GM19025 (cell line): Measurements from ENCODE around the gene GMDS.

ENCODE experiments used
- ATAC-seq: cut with Tn5 transposase; IDR thresholded peaks from one replicate; pipeline ENCODE4 v1.9.1; 2021; ENCODE audit warnings: mild to moderate bottlenecking, low read depth, moderate library complexity; ENCODE audit not compliant: unreplicated experiment

GMDS gene

DNA sequence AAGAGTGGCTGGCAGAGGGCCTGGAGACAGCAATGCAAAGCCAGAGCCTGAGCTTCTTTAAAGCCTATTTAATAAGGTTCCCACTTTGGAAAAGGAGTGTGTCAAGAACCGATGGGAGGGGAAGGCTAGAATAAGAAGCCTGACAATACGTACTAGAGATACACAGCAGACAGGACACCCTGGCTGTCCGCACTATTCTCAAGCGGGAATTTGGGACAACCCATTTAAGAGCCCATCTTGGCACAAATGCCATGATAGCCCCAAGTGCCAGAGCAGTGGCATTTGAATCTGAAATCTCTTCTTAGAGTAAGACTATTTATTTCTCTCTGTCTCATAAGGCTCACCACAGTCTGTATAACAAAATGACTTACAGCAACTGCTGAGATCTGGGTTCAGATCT lies 3.1 kb downstream of the GMDS start:
- no peak for ATAC-seq

GRCh38 chr6:2240961-2241360 lies 4.4 kb downstream of the GMDS start:
- no peak for ATAC-seq

- ATAC-seq = no peak
Observed at GRCh38 chr6:2237001-2237400, 8.4 kb downstream of the GMDS start.

DNA sequence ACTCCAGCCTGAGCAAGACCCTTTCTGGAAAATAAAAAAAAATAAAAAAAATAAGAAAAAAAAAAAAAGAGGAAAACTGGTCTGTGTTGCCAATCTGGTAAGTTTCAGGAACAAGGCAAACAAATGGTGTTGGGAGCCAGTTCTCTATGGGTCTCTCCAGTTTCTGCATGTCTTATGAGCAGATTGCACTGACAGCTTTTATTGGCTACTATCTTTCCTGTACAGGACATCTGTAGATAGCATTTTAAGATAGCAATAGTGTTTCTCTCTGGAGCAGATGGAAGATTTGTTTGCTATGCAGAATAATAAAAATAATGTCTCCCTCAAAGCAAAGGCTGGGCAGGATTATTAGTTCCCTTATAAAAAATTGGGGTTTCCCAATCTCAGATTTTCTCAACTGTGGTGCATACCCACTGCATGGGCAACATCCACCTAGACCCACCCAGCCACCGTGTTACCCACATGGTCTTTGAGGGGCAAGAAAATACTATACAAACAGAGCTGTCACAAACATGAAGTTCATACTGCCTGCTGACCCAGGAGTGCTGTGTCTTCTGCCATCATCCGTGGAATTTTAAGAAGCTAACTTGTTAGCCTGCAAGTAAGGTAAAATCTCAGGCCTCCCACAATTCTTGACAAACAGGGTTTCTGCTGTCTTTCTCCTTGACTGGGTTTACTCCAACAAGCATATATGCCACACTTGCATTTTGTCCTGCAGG lies 9.5 kb downstream of the GMDS start:
- ATAC-seq = no peak

GRCh38 chr6:2232445-2232844 lies 13.0 kb downstream of the GMDS start:
- ATAC-seq = no peak

GRCh38 chr6:2231438-2231837 lies 14.0 kb downstream of the GMDS start:
- no peak for ATAC-seq

DNA sequence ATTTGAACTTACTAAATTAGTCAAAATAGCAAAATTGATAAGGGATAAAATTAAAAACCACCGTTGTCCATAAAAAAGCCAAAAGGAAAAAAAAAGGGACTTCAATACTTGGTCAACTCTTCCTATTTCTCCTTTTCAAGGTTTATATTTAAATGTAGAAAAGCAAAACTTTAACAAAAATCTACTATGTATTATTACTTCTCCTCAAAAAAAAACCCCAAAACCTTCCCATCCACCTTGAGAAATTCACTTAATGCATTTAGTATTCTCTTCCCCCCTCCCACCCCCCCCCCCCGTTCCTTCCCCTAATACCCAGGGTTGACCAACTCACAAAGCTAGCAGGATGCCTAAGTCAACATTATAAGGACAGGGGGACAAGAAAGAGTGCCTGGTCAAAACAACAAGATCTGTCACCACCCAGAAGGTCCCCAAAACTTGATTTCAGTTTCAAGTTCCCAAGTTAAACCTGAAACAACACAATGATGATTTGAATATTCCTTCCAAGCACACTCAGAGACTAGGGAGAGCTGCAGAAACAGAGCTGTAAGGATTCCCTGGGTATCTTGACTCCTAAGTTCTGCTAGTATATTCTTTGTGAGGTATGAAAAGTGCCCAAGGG lies 14.6 kb downstream of the GMDS start:
- ATAC-seq = no peak

- ATAC-seq = no peak
Observed at GRCh38 chr6:2229742-2230141, 15.7 kb downstream of the GMDS start.

- ATAC-seq = no peak
Observed at GRCh38 chr6:2229039-2229438, 16.4 kb downstream of the GMDS start.

DNA sequence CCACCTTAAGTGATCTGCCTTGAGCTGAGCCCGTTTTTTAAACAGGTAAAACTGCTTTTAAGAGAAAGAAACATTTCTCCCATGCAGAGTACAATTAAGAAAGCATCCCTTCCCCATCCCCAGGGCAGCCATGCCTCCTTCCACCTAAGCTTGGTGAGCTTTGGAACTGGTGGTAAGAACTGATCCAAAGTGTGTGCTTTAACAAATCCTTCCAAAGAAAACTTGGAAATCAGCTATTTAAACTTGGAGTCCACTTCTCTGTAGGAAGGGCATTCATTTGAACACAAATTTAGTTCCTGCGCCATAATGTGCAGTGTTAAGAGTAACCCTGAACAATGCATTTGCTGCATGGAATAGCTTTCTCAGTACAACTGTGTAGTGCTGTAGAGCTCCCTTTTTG lies 17.0 kb downstream of the GMDS start:
- no peak for ATAC-seq

GRCh38 chr6:2226775-2227174 lies 18.6 kb downstream of the GMDS start:
- no peak for ATAC-seq

DNA sequence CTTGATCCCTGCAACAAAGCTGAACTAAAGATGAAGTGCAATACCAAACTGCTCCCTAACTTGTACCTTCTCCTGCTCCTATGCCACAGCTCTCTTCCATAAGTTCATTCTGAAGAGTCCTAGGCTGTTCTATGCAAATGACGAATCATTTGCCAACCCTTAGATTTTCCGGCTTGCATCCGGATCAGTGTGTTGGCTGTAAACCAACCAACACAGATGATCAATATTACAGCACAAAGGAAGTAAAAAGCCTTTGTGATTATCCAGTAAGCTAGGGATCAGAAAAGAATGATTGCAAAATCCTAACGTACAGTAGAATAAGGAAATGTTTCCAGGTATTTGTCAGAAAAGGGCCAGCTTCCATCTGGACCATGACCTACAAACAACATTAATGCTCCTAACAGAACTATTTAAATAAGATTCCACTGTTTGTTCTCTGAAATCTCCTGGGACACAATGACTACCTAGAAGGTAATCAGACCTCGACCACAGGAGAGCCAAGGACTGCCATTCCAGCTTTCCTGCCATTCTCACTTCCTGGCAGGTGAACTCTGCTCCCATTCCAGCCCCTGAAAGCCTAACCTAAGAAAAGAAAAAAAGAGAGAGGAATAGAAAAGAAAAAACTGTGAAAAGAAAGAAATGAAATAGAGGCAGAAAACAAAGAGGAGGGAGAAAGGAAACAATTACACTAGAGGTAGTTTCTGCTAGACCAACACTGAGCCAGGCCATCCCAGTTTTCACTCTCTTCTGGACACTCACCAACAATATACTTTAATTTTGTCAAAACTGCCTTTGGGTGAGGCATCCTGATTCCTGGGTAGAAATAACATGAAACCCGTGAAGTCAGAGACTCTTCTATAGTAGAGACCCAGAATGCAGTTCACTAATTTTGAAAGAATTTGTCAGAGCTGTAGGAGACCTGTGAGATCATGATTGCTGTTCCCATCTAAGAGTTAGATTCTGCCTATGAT lies 19.7 kb downstream of the GMDS start:
- ATAC-seq = no peak

- ATAC-seq = no peak
Observed at GRCh38 chr6:2224847-2225382, 20.5 kb downstream of the GMDS start.

GRCh38 chr6:2222275-2222842 lies 23.0 kb downstream of the GMDS start:
- no peak for ATAC-seq

GRCh38 chr6:2221726-2222274 lies 23.6 kb downstream of the GMDS start:
- ATAC-seq = peak; percentile 47

GRCh38 chr6:2220154-2220553 lies 25.3 kb downstream of the GMDS start:
- ATAC-seq = no peak

DNA sequence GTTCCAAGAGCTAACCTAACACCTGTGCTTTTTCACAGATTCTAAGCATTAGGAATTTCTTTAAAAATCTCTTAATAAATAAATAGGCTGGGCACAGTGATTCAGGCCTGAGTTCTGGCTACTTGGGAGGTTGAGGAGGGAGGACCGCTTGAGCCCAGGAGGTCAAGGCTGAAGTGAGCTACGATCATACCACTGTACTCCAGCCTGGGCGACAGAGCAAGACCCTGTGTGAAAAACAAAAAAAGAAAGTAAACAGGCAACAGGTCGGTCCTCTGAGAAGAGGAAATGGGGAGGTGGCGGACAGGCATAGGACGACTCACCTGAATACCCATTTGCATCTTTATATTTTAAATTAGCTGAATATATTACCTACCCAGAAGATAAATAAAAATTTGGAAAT lies 26.5 kb downstream of the GMDS start:
- ATAC-seq = no peak

- no peak for ATAC-seq
Observed at GRCh38 chr6:2216794-2217383, 28.5 kb downstream of the GMDS start.

GRCh38 chr6:2215342-2215741 lies 30.1 kb downstream of the GMDS start:
- ATAC-seq = no peak

GRCh38 chr6:2213086-2213485 lies 32.3 kb downstream of the GMDS start:
- no peak for ATAC-seq
